Stimulated activated CD8-positive, alpha-beta memory T cell treated with anti-CD3 and anti-CD28 coated beads, Interleukin-4, amount 100 ng/mL, for 24 hours (primary cell): ENCODE measurements around the gene INPP5K.
A peak's percentile ranks its signal among the peaks of the same experiment; 100 is the strongest.
"Not testable (repeated sequence)": the region's sequence is repeated elsewhere in the genome, so short reads cannot be mapped to it uniquely, and the experiment has no call there.

ENCODE experiments used
- DNase-seq: peaks from one replicate; pipeline ENCODE4 v3.0.0-alpha.2; 2020; ENCODE audit warnings: low read depth

Gene INPP5K

DNA sequence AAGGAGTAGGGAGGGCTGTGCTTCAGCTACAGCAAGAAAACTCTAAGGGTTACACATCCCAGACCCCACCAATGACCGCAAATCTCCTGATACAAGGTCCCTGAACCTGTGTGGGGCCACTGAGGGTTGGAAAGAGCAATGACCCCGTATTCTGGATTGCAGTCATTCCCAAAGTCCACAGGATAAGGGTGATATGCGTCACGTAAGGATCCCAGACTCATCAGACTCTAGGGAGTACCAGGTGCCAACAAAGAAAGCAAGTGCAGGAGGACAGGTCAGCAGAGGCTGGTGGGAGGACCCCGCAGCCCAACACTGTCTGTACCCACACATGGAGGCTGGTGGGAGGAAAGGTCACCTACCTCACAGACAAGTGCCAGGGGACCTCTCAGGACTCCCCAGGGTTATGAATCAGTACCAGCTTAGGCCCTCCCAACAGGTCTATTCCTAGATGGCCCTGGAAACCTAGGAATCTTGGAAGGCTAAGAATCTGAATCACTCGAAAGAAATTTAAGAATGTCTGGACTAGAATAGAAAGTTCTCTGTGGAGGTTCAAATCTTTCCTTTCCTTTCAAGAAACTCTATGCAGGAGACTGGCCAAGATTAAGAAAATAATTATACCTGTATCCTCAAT, 30.0 kb upstream of the INPP5K start:
- DNase-seq, result no peak

DNA sequence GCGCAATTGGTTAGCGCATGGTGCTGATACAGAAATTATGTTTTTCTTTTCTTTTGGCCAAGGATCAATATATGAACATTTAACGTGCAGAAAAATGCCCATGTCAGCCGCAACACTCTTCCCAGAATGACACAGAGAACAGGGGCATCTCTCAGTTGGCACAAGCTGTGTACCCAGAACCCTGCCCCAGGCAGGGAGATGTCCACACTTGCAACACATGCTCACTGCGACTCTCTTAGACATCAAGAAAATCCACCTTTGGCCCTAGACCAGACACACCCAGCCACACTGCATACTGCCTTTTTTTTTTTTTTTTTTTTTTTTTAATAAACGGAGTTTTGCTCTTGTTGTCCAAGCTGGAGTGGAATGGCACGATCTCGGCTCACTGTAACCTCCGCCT, 29.2 kb upstream of the INPP5K start:
- no peak for DNase-seq

DNA sequence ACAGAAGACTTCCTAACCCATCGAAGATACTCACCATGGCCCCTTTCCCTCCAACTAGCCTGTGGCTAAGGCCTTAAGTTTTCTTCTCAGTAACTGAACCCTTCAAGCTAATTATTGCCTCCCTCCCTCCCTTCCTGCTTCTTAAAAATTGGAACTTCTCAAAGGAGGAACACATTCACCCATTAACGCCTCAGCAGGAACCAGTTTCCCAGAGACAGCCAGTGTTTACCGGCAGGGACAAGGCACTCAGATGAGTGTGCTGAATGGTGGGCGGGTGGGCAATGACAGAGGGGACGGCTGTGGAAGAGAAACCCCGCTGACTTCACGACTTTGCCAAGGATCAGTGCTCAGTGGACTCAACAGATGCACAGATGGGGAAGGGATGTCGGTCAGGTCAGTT, 25.9 kb upstream of the INPP5K start:
- DNase-seq, result no peak

DNA sequence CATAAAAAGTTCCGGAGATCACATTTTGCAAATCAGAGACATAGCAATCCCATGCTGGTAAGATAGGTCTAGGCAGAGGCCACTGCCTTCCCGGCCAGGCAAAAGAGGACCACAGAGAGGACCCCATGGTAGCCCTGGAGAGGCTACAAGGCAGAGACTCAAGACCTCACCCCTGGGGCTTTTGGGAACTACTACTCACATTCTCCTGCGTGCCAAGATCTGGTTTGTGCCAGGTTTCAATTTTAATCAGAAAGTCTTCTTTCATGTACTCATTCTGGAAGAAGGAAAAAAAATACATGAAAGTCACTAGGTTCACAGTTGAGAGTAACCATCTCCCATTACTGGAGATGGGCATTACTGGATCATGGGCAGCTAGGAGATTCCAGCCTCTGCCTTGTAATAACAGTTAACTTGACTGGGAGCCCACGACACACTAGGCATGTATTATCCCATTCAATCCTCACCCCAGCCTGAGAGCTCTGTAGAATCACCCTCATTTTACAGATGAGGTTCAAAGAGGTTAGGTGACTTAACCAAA, 25.0 kb upstream of the INPP5K start:
- DNase-seq, result no peak

DNA sequence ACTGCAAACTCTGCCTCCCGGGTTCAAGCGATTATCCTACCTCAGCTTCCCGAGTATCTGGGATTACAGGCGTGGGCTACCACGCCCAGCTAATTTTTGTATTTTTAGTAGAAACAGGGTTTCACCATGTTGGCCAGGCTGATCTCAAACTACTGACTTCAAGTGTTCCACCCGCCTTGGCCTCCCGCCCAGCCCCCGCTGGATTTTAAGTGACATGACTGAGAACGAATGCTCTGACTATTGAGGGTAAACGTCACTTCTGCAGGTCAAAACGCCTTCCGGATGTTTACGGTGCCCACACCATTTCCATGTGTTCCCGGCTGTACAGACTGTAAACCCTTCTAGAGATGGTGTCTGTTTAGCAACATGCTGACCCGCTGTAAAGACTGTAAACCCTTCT, 23.4 kb upstream of the INPP5K start:
- no peak for DNase-seq

DNA sequence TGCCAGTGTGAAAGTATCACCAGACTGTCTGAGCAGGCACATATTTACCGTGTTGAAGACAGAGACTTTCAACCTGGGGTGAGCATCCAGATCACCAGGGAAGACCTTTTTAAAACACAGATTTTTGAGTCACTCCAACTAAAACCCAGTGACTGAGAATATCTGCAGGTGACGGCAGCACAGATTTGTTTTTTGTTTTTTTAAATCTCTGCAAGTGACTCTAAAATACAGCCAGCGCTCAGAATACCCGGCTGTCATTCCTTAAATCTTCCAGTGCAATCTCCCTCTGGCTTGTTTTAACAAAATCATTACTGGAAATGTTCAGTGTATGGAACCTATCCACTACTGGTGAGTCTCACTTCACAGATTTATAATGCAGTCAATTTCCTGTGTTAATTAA, 19.3 kb upstream of the INPP5K start:
- no peak for DNase-seq

DNA sequence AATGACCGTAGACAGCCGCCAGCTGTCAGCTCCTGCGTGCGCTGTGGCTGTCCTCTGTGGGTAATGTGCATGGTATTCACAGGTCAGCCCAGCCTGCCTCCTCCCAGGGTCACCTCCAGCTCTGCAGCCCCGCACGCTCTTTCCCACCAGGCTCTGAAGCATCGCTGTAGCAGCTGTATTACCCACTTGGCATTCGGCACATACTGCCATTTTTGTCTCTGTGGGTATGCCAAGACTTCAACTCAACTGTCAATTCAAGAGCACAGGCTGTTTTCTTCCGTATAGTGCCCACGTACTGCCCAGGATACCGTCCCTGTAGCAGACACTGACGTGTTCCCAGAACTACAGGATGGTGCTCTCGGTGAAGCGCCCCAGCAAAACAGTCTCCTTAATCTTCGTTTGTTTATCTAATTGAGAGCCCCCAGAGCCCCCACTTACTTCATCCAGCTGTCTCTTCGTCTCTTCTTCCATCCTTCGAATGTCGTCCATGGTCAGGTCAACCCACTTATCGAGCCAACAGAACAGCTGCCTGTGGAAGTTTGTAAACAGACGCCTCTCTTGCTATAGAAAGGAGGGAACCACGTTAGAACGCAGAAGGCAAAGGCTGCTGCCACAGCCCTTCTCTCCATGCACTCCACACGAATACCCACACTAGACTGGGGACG, 17.4 kb upstream of the INPP5K start:
- no peak for DNase-seq

DNA sequence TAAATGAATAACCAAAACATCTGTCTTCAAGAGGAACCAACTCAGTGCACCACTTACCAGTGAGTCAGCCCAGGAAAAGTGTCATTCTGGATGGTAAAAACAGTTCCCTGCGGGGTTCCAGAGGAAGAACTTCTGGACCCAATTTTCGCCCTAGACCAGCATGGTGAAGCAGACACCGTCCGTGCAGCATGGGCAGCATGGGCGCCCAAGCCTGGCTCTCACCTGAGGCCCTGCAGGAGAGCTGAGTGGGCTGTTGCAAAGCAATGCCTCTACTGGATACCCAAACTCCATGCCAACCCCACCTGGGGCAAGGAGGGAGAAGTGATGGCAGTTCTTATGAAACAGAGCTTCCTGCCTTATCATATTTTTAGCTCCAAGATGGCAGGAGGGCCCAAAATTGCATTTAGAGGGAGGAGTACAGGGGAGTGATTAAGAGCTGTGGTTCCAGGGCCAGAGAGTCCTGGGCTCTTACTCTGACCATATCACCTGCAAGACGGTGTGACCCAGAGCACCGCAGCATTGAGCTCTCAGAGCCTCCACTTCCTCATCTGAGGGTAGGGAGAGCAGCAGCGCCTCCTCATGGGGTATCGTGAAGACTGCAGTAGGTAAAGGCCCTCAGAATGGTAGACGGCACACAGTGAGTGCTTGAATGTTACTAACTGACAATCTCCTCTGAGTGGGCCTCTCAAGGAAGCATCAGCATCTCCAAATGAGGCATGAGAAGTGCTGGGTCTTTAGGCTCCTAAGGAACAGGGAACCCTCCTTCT, 16.6 kb upstream of the INPP5K start:
- DNase-seq, result peak; percentile 11

DNA sequence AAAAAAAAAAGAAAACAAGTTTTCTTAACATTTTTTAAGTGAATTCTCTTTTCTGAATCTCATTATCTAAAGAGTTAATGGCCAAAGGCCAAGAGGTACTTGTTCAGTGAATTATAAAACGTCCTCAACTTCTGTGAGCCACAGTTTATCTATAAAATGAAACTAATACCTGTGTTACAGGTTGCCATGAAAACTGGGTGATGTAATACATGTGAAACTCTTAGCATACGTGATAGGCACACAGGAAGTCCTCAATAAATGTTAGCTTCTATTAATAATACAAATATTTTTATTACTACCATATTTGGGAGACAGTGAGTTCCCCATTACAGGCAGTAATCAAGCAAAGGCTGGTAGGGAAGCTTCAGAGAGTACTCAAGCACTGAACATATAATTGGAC, 13.5 kb upstream of the INPP5K start:
- DNase-seq, result no peak

DNA sequence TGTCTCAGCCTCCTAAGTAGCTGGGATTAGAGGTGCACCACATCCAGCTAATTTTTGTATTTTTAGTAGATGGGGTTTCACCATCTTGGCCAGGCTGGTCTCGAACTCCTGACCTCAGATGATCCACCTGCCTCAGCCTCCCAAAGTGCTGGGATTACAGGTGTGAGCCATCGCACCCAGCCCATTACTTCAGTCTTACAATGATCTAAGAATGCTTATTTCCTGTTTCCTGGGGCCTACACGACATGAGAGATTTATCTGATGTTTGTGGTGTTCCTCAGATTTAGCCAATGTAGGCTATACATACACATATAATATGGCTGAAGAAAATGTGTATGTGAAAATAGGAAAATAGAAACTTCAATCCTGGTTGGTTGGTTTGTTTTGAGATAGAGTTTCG, 10.5 kb upstream of the INPP5K start:
- DNase-seq, result not testable (repeated sequence)

DNA sequence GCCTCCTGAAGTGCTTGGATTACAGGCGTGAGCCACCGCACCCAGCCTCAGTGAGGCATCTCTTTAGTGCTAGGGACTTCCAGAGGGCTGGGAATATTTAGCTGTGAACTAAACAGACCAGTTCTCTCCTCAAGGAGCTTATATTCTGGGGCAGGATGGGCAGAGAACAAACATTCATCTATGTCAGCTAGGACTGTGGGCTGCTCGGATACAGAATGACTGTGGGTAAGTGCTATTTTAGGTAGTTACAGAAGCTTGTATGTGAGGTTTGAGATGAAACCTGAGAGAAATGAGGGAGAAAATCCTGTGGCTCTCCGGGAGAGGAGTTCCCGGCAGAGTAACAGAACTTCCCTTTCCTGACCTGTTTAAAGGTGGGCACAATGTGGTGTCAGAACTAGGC, 6.2 kb upstream of the INPP5K start:
- DNase-seq, result no peak

DNA sequence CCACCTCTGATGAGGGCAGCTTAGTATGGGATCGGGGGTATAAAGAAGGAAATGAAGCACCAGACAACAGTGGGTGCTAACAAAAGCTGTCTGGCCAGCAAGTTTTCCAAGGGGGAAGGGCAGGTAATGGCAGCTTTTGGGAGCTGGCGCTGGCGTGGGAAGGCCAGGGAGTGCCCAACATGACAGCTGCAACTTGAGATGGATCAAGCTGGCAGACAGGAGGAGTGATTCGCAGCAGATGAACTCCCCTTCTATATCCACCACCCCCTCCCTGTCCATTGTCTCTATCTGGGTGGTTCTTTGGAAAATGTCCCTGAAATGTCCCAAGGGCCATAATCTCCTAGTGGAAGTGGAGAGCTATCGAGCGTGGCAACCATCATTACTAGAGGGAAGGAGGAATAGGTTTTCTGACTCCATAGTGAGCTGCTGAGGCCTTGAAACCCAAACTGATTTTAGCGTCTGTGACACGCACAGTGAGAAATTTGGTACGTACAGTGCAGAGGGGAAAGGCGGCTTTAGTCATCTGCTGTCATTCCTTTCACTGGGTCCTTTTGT, 4.8 kb upstream of the INPP5K start:
- DNase-seq, result no peak

DNA sequence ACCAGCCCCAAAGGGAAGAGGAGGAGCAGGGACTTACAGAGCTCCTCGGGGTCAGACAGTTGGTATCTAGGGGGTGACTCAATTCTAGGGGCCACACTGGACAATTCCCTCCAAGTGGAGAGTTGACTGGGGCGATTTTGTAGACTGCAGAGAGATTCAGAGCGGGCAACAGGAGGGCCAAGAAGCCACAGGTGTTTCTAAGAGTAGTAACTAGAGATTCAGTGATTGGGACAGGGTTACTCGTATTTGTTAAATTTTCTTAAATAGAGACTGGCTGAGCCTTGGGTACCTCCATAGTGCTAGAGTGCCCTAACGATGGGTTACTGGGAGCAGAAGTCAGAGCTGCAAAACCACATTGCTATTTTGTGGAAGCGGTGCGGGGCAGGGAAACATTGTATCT, 3.3 kb upstream of the INPP5K start:
- no peak for DNase-seq

DNA sequence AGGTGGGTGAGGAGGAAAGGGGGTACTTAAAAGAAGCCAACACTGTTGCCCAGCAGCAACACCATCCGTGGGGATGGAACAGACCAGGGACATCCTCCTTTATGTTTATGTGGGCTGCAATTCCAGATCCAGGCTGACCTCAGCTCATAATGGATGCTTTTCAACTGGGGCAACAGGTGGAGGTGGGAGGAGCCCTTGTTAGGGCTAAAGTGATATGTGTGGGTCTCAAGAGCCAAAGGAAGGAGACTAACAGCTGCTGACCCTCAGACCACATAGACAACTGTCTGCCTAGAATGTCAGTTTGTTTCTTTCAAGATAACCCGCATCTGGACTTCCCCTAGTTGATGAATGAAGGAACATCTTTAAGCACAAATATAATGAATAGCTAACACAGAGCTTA, 2.0 kb upstream of the INPP5K start:
- DNase-seq, result no peak

DNA sequence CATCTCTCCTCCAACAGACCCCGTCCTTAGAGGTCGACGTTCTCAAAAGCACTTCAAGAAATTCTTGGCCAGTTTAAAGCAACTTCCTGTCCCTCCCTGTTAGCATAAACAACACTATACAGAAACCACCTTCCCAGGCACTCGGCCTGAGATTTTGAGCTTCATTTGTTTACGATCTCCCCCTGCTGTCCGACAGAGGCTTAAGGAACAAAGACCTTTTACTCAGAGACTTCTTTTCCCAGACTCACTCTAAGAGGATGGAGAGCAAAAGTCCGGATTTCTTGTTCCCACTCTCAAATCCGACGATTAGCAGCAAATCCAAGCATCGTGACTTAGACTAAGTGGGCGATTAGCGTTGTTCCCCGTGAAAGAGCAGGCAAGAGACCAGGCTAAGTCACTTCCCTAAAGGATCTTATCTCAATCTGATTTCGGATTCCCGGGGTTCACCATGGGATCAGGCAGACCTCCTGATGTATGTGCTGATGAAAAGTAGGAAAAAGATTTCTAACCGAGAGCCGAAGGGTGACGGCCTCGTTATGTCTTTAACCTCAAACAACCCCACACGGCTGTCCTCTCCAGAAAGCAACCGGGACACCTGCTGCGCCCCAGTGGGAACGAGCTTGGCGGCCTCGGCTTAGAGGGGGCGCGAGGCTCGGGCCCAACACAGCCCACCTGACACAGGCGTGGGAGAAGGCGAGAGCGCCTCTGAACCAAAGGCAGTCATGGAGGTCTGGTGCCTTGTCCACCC, 598 bp downstream of the INPP5K start:
- DNase-seq, result peak; percentile 11

DNA sequence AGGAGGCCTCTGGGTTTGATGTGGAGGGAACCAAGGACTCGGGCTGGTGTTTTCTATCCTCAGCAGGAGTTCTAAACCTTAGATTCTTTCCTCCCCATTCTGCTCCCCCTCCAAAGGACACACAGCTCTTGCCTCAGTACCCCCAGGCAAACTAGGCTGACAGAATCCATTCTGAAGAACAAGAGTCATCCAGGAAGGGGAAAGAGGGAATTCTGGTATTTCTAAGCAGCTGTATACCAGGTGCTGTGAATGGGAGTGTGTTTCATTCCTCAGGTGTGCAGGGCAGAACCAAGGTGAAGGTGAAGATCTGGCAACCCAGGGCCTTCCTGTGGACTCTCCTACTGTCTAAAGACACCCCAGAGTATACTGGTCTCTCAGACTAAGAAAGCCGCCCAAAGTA, 4.1 kb downstream of the INPP5K start:
- no peak for DNase-seq

DNA sequence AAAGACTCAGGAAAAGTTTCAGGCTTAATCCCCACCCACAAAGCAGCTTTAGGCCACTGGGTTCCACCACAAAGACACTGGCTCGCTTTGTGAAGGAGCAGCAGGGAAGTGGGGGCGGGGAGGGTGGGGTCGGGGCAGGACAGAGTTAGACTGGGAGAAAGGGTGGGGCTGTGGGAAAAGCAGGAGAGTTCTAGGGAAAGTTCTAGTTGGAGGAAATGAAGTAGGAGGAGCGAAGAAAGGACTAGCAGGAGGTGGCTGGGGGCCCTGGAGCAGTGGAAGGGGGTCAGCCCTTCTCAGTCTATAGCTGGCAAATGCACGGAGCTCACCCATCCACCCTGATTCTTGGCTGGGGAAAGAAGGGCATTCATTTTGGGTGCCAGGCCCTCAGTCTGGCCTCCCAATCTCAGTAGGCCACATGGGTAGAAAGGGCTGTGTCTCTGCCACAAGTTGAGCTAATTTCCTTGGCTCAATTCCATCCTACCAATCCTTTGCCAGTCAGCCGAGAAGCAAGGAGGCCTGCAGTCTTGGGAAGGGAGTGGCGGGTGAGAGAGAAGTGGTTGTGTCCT, 4.6 kb downstream of the INPP5K start:
- no peak for DNase-seq

DNA sequence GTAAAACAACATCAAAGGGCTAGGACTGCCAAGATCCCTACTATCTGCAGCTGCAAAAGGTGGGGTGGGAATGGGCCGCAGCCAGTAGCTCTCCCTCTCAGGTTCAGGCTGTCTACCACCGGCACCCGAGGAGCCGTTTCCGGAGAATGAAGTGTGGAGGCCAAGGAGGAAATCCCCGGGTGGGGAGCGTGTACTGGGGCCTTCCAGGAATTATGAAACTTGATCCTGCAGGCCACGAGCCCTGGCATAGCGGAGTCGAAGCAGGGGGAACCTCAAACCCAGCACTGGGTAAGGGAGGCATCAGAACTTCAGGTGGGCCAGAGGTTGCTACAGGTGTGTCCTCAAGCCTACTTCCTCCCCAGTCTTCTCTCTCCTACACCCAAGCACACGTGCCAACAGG, 5.1 kb downstream of the INPP5K start:
- DNase-seq, result no peak

DNA sequence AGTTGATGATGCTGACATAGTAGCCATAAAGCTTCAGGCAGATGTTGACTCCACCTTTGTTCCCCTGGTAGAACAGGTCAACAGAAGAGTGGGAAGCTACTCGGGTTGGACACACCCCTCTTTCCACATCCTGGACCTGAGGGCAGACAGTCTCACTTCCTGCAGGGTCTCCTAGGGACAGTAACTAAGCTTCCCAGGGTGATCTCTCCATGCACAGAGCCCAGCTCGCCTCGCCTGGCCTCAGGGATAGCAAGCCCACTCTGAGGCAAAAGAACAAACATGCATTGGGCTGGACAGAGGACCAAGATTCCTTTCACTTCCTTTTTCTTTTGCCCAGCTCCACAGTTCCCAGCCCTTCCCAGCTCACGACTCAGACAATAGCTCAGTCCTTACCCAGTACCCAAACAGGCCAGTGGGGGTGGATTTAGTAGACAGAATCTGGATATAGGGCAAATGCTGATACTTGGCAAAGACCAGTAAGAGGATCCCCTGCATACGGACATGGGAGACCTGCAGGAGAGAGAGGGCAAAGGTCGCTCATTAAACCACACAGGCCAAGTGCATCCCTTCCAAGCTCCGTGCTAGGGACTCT, 7.0 kb downstream of the INPP5K start:
- DNase-seq, result no peak

DNA sequence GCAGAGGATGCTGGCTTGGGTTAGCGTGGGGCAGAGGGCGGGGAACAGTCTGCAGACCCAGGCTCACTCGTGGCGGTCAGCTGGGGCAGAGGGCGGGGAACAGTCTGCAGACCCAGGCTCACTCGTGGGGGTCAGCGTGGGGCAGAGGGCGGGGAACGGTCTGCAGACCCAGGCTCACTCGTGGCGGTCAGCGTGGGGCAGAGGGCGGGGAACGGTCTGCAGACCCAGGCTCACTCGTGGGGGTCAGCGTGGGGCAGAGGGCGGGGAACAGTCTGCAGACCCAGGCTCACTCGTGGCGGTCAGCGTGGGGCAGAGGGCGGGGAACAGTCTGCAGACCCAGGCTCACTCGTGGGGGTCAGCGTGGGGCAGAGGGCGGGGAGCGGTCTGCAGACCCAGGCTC, 7.7 kb downstream of the INPP5K start:
- not testable (repeated sequence) for DNase-seq

DNA sequence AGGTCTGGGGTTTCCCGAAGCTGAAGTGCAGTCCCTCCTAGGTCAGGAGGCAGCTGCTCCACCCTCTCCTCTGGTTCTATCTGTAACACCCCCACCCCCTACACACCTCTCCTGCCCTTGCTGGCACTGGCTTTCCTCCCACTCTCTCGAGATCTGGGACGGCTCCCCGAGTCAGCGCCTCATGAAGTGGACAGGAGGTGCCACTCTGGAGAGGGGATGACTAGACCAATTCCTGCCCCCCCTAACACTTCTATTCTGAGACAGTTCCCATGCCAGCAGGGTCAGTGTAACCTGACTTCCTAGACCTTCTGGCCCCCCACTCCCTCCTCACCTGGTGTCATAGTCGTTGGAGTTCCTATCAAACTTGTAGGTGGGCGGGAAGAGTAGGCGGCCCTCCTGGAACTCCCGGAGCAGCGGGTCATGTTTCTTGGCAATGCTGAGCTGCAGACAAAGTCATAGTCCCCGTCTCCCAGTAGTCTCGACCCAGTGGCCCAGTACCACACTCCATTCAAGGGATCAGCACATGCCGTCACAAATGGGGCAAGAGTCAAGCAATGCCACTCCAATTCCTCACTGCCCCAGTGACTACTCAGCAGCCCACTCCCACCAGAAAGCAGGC, 9.7 kb downstream of the INPP5K start:
- DNase-seq, result no peak
